Brain pericyte (primary cell): ENCODE data around the gene KIAA0232.
"Not testable (repeated sequence)": the region's sequence is repeated elsewhere in the genome, so short reads cannot be mapped to it uniquely, and the experiment has no call there.

Experiments used
- DNase-seq: peaks from one replicate; pipeline ENCODE4 v3.0.0-alpha.2; 2012; ENCODE audit warnings: low read depth, low spot score

The KIAA0232 gene

DNA sequence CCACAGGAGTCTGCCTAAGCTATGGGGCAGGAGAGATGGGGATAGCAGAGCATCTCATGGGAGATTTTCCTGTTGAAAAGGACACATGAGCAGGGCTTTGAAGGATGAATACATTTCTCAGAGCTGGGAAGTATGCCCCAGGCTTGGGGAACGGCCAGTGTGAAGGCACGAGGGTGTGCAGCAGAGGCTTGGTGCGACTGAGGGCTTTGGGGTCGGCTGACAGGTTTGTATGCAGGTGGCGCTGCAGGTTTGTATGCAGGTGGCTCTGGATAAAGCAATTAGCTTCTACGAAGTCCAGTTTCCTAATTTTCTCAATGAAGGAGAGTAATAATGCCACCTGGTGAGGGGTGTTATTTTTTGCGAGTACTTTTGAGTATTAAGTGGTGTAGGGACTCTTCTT is 6.8 kb upstream of the KIAA0232 start:
- DNase-seq: no peak

DNA sequence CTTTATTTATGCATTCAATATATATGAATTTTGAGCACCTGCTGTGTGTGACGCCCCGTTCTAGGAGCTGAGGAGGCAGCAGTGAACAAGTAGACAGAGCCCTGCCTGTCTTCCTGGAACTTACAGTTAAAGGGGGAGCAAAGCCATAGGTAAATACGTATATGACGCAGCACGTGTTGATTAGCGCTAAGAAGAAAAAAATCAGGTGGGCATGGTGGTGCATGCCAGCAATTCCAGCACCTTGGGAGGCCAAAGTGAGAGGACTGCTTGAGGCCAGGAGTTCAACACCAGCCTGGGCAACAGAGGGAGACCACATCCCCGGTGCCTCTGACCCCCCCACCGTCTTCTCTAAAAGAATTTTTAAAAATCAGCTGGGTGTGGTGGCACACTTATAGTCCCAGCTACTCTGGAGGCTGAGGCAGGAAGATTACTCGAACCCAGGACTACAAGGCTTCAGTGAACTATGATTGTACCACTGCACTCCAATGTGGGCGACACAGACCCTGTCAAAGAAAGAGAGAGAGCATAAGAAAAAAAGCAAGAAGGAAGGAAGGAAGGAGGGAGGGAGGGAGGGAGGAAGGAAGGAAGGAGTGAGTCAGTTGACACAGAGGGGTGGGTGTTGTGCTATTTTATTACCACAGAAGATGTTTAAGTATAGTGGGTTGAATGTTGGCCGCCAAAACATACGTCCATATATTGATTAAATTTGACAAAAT is 5.4 kb upstream of the KIAA0232 start:
- DNase-seq: no peak

- no peak for DNase-seq
Measured at GRCh38 chr4:6777636-6778281, 4.8 kb upstream of the KIAA0232 start.

DNA sequence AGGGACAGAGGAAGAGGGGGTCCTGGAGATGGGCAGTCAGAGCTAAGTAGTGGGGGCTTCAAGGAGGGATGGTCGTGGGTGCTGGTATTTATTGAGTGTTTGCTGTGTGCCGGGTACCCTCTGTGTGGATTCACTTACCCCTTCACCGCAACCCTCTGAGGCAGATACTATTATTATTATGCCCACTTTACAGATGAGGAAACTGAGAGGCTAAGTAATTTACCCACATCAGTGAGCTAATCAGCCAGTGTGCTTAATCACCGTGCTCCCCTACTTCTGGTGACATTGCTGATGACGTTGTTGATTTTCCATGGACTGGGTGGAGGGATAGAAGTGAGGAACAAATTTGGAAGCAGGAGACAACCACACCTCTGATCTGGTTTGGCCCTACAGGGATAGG is 4.1 kb upstream of the KIAA0232 start:
- DNase-seq: no peak

DNA sequence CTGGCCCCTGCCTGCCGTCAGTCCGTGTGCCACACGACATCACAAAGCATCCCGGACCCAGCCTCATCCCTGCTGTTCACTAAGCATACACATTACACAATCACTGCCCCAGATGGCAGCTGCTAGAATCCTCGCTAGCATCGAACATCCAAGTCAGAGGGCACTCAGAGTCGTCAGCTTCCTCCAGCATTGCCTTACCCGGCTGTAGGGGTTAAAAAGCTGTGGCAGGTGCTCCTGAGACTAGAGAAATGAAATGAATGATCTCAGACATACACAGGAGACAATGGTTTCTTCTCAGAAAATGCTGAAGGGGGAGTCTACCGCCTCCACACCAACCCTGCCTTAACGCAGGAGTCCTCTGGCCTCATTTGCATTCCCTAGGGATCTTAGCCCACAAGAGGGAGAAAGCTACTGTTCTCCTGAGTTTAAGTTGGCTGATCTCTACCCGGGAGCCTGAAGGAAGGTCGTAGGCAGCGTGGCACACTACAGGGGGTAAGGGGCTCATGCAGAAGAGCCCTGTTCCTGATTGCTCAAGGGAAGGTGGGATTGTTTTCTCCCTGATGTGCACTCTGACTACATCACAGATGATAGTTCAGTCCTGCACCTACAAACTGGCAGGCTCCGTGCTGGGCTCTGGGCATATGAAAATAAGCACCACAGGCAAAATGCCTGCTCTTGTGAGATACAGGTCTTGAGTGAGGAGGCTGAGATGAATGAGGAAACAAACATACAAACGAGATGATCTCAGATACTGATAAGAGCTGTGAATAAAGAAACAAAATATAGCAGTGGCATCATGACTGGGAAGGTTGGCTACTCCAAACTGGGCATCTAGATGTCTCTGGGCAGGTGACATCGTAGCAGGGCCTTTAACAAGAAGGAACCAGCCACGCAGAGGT is 2.6 kb upstream of the KIAA0232 start:
- DNase-seq: peak; percentile 53

DNA sequence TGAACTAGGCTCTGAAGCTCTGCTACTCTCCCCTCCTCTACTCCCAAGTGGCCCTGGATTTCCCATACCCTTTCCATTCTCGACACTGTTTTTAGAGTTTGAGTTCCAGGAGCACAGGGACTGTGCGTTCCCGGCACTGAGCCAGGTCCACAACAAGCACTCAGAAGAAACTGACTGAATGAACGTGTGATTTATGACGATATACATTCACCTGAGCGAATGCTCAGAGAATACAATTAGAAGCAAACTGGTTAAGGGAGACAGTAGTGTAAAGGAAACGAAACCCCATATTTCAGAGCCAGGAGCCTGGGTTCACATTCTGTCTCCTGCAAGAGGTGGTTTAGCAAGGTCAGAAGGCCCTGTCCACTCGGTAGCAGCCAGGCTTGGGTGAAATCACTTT is 1.4 kb upstream of the KIAA0232 start:
- no peak for DNase-seq

GRCh38 chr4:6781561-6781960 is 966 bp upstream of the KIAA0232 start:
- DNase-seq: no peak

DNA sequence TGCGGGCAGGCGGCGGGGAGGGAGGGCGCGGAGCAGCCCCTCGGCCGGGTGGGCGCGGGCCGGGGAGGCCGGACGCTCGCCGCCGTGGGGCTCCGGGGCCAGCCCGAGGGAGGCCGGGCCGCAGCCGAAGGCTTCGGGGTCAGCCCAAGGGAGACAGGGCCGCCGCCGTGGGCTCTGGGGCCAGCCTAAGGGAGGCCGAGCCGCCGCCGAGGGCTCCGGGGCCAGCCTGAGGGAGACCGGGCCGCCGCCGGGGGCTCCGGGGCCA is 251 bp downstream of the KIAA0232 start:
- DNase-seq: no peak

DNA sequence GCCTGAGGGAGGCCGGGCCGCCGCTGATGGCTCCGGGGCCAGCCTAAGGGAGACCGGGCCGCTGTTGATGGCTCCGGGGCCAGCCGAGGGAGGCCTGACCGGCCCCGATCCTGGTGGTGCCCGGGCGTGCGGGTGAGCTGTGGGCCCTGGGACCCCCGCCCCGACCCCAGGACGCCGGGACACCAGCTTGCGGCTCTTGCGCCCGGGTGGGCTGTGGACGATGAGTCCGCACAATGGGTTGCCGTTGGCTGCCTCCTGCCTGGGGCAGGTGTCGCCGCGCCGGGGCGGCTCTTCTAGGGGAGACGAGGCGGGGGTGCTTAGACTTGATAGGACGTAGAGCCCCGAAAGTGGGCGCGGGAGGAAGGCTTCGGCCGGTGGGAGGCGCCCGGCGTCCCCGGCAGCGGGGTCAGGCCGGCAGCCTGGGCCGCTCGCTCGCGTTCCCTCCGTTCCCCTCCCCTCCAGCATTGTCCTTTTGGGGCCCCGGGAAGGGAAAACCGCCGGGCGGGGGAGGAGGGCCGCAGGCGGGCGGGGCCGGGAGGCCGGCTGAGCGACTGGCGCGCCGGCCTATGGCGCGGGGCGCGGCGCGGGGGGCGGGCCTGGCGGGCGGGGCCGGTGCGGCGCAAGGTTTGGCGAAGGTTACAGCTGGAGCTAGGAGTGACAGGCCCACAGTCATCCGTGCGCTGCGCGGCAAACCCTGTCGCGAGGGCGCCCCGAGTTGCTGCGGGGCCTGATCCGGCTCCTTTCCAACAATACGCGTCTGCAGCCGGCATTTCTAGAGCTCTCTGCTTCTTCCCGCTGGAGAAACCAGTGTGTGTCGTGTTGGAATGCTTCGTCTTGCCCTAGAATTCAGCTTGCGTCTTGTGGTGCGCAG is 819 bp downstream of the KIAA0232 start:
- DNase-seq: peak; percentile 34

DNA sequence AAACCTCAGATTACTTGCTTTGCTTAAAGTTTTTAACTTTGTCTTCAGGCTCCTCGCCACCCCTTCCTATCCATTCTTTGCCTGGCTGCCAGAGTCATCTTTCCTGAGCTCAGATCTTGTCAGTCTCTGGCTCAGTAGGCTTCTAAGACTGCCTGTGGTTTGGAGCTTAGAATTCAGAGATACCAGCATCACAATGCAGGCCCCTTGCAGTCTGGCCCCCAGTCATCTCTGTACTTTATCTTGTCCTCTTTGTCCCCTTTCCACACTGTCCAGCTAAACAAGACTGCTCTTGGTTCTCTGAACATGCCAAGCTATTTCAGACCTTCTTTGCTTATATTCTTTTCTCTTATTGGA is 3.0 kb downstream of the KIAA0232 start:
- no peak for DNase-seq

DNA sequence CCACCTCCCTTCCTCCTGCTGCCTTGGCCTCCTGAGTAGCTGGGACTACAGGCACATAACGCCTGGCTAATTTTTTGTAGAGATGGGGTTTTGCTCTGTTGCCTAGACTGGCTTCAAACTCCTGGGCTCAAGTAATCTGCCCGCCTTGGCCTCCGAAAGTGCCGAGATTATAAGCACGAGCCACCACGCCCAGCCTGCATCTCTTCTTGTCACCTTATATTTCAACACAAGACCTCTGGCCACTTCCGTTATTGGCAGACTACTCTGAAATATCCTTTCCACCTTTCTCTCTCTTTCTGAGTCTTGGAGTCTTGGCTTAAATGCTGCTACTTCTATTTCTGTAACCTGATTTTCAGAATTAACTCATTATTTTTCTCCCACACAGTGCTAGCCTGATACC is 5.6 kb downstream of the KIAA0232 start:
- DNase-seq: no peak

DNA sequence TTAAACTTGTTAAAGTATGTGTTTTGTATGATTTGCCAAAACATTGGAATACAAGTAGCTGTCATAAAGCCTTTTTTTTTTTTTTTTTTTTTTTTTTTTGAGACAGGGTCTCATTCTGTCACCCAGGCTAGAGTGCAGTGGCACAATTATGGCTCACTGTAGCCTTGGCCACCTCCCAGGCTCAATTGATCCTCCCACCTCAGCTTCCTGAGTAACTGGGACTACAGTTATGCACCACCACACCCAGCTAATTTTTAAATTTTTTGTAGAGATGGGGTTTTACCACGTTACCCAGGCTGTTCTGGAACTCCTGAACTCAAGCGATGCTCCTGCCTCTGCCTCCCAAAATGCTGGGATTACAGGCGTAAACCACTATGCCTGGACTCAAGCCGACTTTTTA is 8.7 kb downstream of the KIAA0232 start:
- not testable (repeated sequence) for DNase-seq

GRCh38 chr4:6791796-6792195 is 9.3 kb downstream of the KIAA0232 start:
- not testable (repeated sequence) for DNase-seq

DNA sequence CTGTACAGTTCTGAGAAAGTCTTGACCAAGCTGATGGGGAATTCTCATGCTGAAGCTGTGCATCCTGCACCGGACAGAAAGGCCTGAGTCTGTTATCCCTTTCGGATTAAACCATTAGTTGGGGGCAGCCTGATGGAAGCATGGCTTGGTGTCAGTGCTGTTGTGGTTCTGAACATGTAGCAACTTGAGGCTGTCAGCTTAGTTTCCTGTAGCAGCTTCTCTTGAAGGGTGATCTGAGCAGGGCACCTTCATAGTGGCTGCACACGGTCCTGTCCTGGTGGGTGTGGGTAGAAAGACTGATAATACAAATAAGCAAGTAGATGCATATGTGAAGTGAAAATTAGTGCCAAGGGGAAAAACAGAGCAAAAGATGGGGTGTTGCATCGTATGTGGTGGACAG is 11.7 kb downstream of the KIAA0232 start:
- no peak for DNase-seq

GRCh38 chr4:6795821-6796220 is 13.3 kb downstream of the KIAA0232 start:
- DNase-seq: no peak

- not testable (repeated sequence) for DNase-seq
Measured at GRCh38 chr4:6797368-6797767, 14.8 kb downstream of the KIAA0232 start.

- DNase-seq: no peak
Measured at GRCh38 chr4:6799091-6799490, 16.6 kb downstream of the KIAA0232 start.

DNA sequence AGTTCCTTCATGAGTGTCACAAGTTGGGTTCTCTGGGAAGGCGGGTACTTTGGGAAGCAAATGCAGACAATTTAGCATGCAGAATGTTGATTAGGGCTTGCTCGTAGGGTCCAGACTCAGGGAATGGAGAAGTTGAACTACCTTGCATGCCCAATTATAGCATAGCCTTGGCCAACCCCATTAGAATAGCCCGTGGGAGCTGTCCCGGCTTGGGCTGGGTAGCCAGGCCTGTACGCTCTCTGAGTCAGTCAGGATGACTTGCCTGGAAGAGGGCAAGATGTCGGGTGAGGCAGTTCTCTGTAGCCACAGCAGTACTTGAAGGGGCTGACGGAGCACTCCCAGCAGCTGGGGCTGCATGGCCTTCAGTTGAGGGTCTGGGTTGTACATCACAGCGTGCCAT is 19.5 kb downstream of the KIAA0232 start:
- DNase-seq: no peak

DNA sequence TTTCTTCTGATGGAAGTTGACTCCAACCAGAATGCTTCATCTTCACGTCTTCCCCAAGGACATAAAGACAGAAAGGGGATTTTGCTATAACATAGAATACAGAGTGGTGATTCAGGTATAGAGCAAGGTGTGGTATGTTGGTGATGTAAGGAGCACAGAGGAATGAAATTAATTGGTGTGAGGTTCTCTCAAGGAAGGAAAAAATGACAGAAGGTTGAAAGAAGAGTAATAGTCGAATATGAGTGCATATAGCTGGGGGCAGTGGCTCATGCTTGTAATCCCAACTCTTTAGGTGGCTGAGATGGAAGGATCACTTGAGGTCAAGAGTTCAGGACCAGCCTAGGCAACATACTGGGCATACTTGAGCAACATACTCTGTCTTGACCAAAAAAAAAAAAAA is 20.1 kb downstream of the KIAA0232 start:
- no peak for DNase-seq

- DNase-seq: no peak
Measured at GRCh38 chr4:6803246-6803645, 20.7 kb downstream of the KIAA0232 start.

GRCh38 chr4:6804082-6804752 is 21.7 kb downstream of the KIAA0232 start:
- no peak for DNase-seq
